ENCODE measurements around the gene B4GALNT4.

- TF ChIP-seq NRF1 (IDR thresholded peaks at IDR 0.05; ENCODE audit: low read depth, low read length): no peak
- TF ChIP-seq CBX5 (IDR thresholded peaks at IDR 0.05; ENCODE audit: low read depth, low read length): no peak
- no peak for TF ChIP-seq CTCF (IDR thresholded peaks at IDR 0.05; ENCODE audit: control extremely low read depth in 1 of 3, insufficient read depth in 1 of 3, low read depth in 1 of 3, low read length in 3 of 3)
- TF ChIP-seq CHD2 (IDR thresholded peaks at IDR 0.05; ENCODE audit: low read length): no peak
- TF ChIP-seq JUND (IDR thresholded peaks at IDR 0.05; ENCODE audit: low read length): no peak
- TF ChIP-seq RNF2 (IDR thresholded peaks at IDR 0.05; ENCODE audit: borderline replicate concordance, low read depth, low read length, missing control alignments, poor library complexity, severe bottlenecking): no peak
- TF ChIP-seq POLR2A (IDR thresholded peaks at IDR 0.05; ENCODE audit: control extremely low read depth in 1 of 2, low read depth in 2 of 2, low read length in 2 of 2): no peak
- no peak for TF ChIP-seq EP300 (IDR thresholded peaks at IDR 0.05; ENCODE audit: borderline replicate concordance in 1 of 2, low read depth in 2 of 2, low read length in 2 of 2)
- no peak for TF ChIP-seq POLR2AphosphoS5 (IDR thresholded peaks at IDR 0.05; ENCODE audit: low read depth, low read length)
- no peak for TF ChIP-seq EZH2 (IDR thresholded peaks at IDR 0.05; ENCODE audit: low read depth, low read length, severe bottlenecking)
Observed at GRCh38 chr11:387193-387793, 18.0 kb downstream of the B4GALNT4 start.

All from H1 (cell line).